PFSK-1 (cell line): ENCODE results near the gene XPR1.

Source experiments
- FOXP2 ChIP-seq: optimal IDR thresholded peaks from 2 replicates; pipeline ENCODE3; 2011; ENCODE audit warnings: borderline replicate concordance, control low read depth, inconsistent platforms; ENCODE audit not compliant: insufficient read depth; ENCODE audit errors: extremely low read length, extremely low read depth
- POLR2AphosphoS5 ChIP-seq: IDR thresholded peaks from 2 replicates; pipeline ENCODE4 v1.6.1; 2012; ENCODE audit warnings: low read depth, mild to moderate bottlenecking, control low read depth, low read length, moderate library complexity
- REST ChIP-seq, 2 experiments: IDR thresholded peaks; 2 replicates each; pipeline versions ENCODE4 v1.6.1 to v1.8.0; 2011 to 2012; ENCODE audit warnings: low read depth in 2 of 2, low read length in 2 of 2, control low read depth in 1 of 2, inconsistent platforms in 1 of 2, mild to moderate bottlenecking in 1 of 2, moderate library complexity in 1 of 2; ENCODE audit not compliant: insufficient read depth in 1 of 2
- SIN3A ChIP-seq: IDR thresholded peaks from 2 replicates; pipeline ENCODE4 v1.6.1; 2012; ENCODE audit warnings: mild to moderate bottlenecking, low read length, moderate library complexity, borderline replicate concordance; ENCODE audit not compliant: insufficient read depth
- TAF1 ChIP-seq: IDR thresholded peaks from 2 replicates; pipeline ENCODE4 v1.6.1; 2012; ENCODE audit warnings: low read length, control low read depth, borderline replicate concordance; ENCODE audit not compliant: insufficient read depth

Gene XPR1

DNA sequence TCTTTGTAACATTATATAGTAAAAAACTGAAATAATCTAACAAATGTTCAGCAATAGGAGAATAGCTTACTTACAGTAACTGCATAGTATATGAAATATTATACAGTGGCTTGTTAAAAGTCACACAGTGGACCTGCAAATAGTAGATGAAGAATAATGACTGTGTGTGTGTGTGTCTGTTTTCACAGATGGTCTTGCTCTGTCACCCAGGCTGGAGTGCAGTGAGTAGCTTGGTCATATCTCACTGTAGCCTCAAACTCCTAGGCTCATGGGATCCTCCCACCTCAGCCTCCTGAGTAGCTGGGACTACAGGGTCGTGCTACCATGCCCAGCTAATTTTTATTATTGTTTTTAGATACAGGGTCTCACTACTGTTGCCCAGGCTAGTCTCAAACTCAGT is 213.5 kb downstream of the XPR1 start:
- TF ChIP-seq TAF1 (no peak), POLR2AphosphoS5 (no peak), FOXP2 (no peak), SIN3A (no peak), REST (IDR thresholded peaks at IDR 0.05; ENCODE audit: insufficient read depth in 1 of 2, low read depth in 2 of 2, low read length in 2 of 2) (no peak)

DNA sequence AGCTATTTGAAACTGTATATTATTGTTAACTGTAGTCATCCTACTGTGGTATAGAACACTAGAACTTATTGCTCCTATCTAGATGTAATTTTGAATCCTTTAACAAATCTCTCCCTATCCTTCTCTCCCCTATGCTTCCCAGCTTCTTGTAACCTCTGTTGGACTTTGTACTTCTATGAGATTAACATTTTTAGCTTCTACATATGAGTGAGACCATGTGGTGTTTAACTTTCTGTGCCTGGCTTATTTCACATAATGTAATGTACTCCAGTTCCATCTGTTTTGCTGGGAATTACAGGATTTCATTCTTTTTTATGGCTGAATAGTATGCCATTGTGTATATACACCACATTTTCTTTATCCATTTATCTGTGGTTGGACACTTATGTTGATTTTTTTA is 216.4 kb downstream of the XPR1 start:
- TF ChIP-seq POLR2AphosphoS5 = no peak

GRCh38 chr1:180849031-180849775 is 217.4 kb downstream of the XPR1 start:
- TF ChIP-seq REST (IDR thresholded peaks at IDR 0.05; ENCODE audit: insufficient read depth in 1 of 2, low read depth in 2 of 2, low read length in 2 of 2) (no peak), FOXP2 (no peak)

DNA sequence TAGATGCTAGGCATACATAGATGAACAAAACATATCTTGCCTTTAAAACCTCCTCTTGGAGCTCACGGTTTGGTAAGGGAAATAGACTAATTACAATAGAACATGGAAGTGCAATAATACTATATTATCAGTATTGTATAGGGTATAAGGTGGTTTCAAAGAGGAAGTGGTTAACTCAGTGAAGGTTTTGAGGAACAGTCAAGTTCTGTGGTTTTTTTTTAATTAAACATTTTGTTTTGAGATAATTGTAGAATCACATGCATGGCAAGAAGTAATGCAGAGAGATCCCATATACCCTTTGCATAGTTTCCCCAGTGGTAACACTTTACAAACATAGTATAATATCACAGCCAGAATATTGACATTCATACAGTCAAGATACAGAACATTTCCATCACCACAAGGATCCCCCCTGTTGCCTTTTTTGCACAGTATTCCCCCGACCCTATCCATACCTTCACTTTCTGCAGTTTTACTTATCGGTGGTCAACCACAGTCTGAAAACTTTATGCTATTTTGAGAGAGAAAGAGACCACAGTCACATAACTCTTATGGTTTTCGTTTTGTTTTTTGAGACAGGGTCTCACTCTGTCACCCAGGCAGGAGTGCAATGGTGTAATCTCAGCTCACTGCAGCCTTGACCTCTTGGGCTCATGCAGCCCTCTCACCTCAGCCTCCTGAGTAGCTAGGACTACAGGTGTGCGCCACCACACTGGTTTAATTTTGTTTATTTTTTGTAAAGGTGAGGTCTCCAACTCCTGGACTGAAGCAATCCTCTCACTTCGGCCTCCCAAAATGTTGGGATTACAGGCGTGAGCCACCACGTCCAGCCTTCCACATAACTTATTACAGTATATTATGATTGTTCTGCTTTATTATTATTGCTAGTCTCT is 220.4 kb downstream of the XPR1 start:
- TF ChIP-seq TAF1 (no peak), POLR2AphosphoS5 (no peak), FOXP2 (no peak), REST (IDR thresholded peaks at IDR 0.05; ENCODE audit: insufficient read depth in 1 of 2, low read depth in 2 of 2, low read length in 2 of 2) (no peak), SIN3A (no peak)

DNA sequence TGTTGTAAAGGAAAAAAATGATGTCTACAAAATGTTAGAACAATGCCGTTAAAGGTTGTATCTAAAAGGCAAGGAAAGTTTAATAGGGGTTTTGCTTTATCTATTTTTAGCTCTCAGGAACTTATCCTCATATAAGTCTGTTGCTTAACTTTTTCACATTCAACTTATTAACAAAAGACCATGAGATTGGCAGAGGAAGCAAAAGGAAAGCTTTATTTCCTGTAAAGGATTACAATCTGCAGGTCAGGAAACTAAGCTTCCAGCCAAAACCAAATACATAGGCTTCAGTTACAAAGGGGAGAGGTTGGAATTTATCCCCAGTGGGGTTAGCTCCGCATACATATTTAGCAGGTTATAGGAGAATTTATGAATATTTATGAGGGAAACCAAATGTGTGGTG is 222.2 kb downstream of the XPR1 start:
- TF ChIP-seq SIN3A (no peak), POLR2AphosphoS5 (no peak), TAF1 (no peak), FOXP2 (no peak), REST (IDR thresholded peaks at IDR 0.05; ENCODE audit: insufficient read depth in 1 of 2, low read depth in 2 of 2, low read length in 2 of 2) (no peak)
